ENCODE measurements around the gene NDUFS8. TPM values are rescaled to one million over a fixed set of nuclear protein-coding genes. Genes with fewer than 3 reads are reported as not detected.
A peak's percentile ranks its signal among the peaks of the same experiment; 100 is the strongest.

The NDUFS8 gene
- total and polyA plus RNA-seq, 2 experiments from 2014 or later, result 175 to 308 TPM

DNA sequence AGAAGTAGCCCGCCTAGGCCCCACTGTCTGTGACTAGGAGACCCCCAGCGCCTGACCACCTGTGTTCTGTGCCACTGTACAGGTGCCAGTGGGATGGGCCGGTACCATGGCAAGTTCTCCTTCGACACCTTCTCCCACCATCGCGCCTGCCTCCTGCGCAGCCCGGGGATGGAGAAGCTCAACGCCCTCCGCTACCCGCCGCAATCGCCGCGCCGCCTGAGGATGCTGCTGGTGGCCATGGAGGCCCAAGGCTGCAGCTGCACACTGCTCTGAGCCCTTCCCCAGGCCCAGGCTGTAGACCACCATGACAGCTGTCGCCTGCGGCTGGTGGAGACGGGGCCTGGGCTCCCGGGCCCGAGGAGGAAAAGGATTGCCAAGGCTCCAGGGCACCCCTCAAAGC is 2.8 kb upstream of the NDUFS8 start:
- Histone ChIP-seq H3K4me2 (no peak overlapping the region), H4K20me1 (replicated peaks; ENCODE audit: insufficient read depth) (no peaks in the 10 kb centered on the region), H3K27ac (ENCODE audit: low read depth) (no peak overlapping the region), H3K36me3 (ENCODE audit: insufficient read depth) (no peaks in the 10 kb centered on the region), H3K4me3 (no peak overlapping the region), H3K9me2 (ENCODE audit: insufficient read depth) (no peaks in the 10 kb centered on the region), H3F3A (replicated peaks; ENCODE audit: low read depth) (no peaks in the 10 kb centered on the region), H3K79me2 (replicated peaks; ENCODE audit: insufficient read depth) (peaks cover 13% of the 10 kb centered on the region), H3K27me3 (ENCODE audit: insufficient read depth) (no peaks in the 10 kb centered on the region), H3K4me1 (ENCODE audit: insufficient read depth) (peaks cover 3% of the 10 kb centered on the region; the same call in 1 of the 2 replicates), H2AFZ (no peak overlapping the region)
- ATAC-seq (no peak), DNase-seq (ENCODE audit: low spot score) (no peak)
- Mint-ChIP-seq H3K36me3 (ENCODE audit: low read depth) (peaks cover 7% of the 10 kb centered on the region; the same call in 1 of the 3 replicates), H3K4me1 (peaks cover 16% of the 10 kb centered on the region), H3K27me3 (ENCODE audit: insufficient read depth, low read depth, poor library complexity) (peaks cover 20% of the 10 kb centered on the region), H3K27ac (no peak overlapping the region), H3K9me3 (no peaks in the 10 kb centered on the region), H3K4me3 (no peak overlapping the region)
- TF ChIP-seq, protein P1, sequence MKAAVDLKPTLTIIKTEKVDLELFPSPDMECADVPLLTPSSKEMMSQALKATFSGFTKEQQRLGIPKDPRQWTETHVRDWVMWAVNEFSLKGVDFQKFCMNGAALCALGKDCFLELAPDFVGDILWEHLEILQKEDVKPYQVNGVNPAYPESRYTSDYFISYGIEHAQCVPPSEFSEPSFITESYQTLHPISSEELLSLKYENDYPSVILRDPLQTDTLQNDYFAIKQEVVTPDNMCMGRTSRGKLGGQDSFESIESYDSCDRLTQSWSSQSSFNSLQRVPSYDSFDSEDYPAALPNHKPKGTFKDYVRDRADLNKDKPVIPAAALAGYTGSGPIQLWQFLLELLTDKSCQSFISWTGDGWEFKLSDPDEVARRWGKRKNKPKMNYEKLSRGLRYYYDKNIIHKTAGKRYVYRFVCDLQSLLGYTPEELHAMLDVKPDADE (IDR thresholded peaks at IDR 0.05), result no peak
- TF ChIP-seq ZNF331 (CRISPR knock-in tag; IDR thresholded peaks at IDR 0.05; ENCODE audit: low read depth), result no peak

DNA sequence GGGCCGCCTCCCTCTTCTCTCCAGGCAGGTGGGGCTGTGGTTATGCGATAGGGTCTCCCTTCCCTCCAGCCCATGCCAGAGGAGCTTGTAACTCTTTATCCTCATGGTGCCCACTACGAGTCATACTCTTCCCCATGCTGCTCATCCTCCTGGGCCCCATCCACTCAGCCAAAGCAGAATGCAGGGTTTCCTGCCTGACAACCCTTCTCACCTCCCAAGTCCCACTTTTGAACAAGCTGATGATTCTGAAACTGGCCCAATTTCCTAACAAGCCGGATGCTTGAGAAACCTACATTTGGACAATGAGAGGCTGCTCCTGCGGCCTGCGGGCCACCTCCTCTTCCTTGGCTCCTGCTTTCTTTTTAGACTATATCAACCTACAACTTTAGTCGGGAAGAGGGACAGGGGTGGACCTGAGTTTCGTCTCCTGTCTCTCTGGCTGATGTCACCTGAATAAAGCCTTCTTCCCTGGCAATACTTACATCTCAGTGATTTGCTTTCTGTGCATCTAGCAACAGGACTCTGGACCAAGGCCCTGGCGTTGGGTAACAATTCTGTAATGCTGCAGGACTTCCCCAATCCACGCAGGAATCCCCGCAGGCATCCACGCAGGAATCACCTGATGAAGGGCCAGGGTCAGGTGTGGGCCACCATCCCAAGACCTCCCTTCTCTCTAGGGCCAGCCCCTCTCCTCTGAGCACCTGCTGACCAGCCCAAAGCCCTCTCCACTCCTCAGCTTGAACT is 1.5 kb upstream of the NDUFS8 start:
- no peak for ATAC-seq
- Histone ChIP-seq H2AFZ (no peak overlapping the region), H3K4me3 (no peak overlapping the region), H3K4me2 (peak overlapping the region; percentile 75; the same call in 1 of the 2 replicates), H3K27ac (ENCODE audit: low read depth) (no peak overlapping the region), H3K27me3 (ENCODE audit: insufficient read depth) (no peaks in the 10 kb centered on the region), H3F3A (replicated peaks; ENCODE audit: low read depth) (no peaks in the 10 kb centered on the region), H3K4me1 (ENCODE audit: insufficient read depth) (peaks cover 3% of the 10 kb centered on the region; the same call in 1 of the 2 replicates), H3K36me3 (ENCODE audit: insufficient read depth) (peaks cover 2% of the 10 kb centered on the region; the same call in 1 of the 2 replicates), H3K79me2 (replicated peaks; ENCODE audit: insufficient read depth) (peaks cover 13% of the 10 kb centered on the region), H4K20me1 (replicated peaks; ENCODE audit: insufficient read depth) (no peaks in the 10 kb centered on the region), H3K9me2 (ENCODE audit: insufficient read depth) (no peaks in the 10 kb centered on the region)
- no peak for TF ChIP-seq JUNB (IDR thresholded peaks at IDR 0.05; ENCODE audit: unreplicated experiment)
- TF ChIP-seq, protein P2, sequence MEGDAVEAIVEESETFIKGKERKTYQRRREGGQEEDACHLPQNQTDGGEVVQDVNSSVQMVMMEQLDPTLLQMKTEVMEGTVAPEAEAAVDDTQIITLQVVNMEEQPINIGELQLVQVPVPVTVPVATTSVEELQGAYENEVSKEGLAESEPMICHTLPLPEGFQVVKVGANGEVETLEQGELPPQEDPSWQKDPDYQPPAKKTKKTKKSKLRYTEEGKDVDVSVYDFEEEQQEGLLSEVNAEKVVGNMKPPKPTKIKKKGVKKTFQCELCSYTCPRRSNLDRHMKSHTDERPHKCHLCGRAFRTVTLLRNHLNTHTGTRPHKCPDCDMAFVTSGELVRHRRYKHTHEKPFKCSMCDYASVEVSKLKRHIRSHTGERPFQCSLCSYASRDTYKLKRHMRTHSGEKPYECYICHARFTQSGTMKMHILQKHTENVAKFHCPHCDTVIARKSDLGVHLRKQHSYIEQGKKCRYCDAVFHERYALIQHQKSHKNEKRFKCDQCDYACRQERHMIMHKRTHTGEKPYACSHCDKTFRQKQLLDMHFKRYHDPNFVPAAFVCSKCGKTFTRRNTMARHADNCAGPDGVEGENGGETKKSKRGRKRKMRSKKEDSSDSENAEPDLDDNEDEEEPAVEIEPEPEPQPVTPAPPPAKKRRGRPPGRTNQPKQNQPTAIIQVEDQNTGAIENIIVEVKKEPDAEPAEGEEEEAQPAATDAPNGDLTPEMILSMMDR (conservative IDR thresholded peaks at IDR 0.05; ENCODE audit: low read depth in 2 of 2), result 0 out of 4 replicates have a peak, but pooled peaks of 1 of the 2 experiments have one; percentile 9
- Mint-ChIP-seq H3K4me1 (peaks cover 16% of the 10 kb centered on the region), H3K27me3 (ENCODE audit: insufficient read depth, low read depth, poor library complexity) (peaks cover 20% of the 10 kb centered on the region), H3K27ac (peak overlapping the region; percentile 86), H3K36me3 (ENCODE audit: low read depth) (peaks cover 10% of the 10 kb centered on the region), H3K4me3 (peak overlapping the region; percentile 94), H3K9me3 (no peaks in the 10 kb centered on the region)
- DNase-seq (ENCODE audit: low spot score), result no peak

DNA sequence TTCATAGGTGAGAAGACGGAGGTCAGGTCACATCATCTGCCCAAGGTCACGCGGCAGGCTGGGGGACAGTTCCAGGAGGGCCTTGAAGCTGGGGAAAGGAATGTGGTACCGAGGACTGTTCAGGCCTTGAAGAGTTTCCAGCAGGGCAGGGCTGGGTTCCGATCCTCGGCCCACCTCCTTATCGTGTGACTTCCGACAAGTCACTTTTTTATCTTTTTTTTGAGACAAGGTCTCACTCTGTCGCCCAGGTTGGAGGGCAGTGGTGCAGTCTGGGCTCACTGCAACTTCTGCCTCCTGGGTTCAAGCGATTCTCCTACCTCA is 623 bp downstream of the NDUFS8 start:
- no peaks in the 10 kb centered on the region for H3K9me3 Mint-ChIP-seq
- no peaks in the 10 kb centered on the region for H3K9me2 ChIP-seq (ENCODE audit: insufficient read depth)
- no peaks in the 10 kb centered on the region for H3F3A ChIP-seq (replicated peaks; ENCODE audit: low read depth)
- H3K4me3 Mint-ChIP-seq, result peak overlapping the region; percentile 94
- peaks cover 13% of the 10 kb centered on the region for H3K79me2 ChIP-seq (replicated peaks; ENCODE audit: insufficient read depth)
- peaks cover 3% of the 10 kb centered on the region; the same call in 1 of the 2 replicates for H3K4me1 ChIP-seq (ENCODE audit: insufficient read depth)
- peaks cover 6% of the 10 kb centered on the region; the same call in 1 of the 2 replicates for H3K36me3 ChIP-seq (ENCODE audit: insufficient read depth)
- peaks cover 16% of the 10 kb centered on the region for H3K4me1 Mint-ChIP-seq
- H3K27ac Mint-ChIP-seq, result peak overlapping the region; percentile 93
- H3K27ac ChIP-seq (ENCODE audit: low read depth), result 0 out of 2 replicates have a peak overlapping the region, but pooled peaks have one; percentile 27
- ATAC-seq (no peak; the same call in 1 of the 3 replicates), DNase-seq (ENCODE audit: low spot score) (no peak)
- H3K27me3 Mint-ChIP-seq (ENCODE audit: insufficient read depth, low read depth, poor library complexity), result peaks cover 22% of the 10 kb centered on the region
- peak overlapping the region; percentile 93 for H3K4me2 ChIP-seq
- no peaks in the 10 kb centered on the region for H4K20me1 ChIP-seq (replicated peaks; ENCODE audit: insufficient read depth)
- no peak overlapping the region for H2AFZ ChIP-seq
- peak overlapping the region; percentile 71 for H3K4me3 ChIP-seq
- peaks cover 17% of the 10 kb centered on the region for H3K36me3 Mint-ChIP-seq (ENCODE audit: low read depth)
- no peaks in the 10 kb centered on the region for H3K27me3 ChIP-seq (ENCODE audit: insufficient read depth)
- no peak for TF ChIP-seq POLR2AphosphoS5 (IDR thresholded peaks at IDR 0.05; ENCODE audit: low read depth)
- no peak for TF ChIP-seq EZH2phosphoT487 (IDR thresholded peaks at IDR 0.05; ENCODE audit: unreplicated experiment)
- no peak for TF ChIP-seq CREB1 (CRISPR knock-in tag; IDR thresholded peaks at IDR 0.05; ENCODE audit: low read depth)
- TF ChIP-seq ZNF114 (CRISPR knock-in tag; IDR thresholded peaks at IDR 0.05), result no peak

Data from GM23338 (cell line).